GM23338 (cell line): Measurements from ENCODE around the gene C10orf90. TPM values are rescaled to one million over a fixed set of nuclear protein-coding genes. Genes with fewer than 3 reads are reported as not detected.

ENCODE experiments used
- ATAC-seq: fragments of 200-7000 bp; cut with Tn5 transposase; 3 replicates; pipeline ENCODE4 v1.9.1; 2020
- DNase-seq: peaks from one replicate; pipeline ENCODE4 v3.0.0-alpha.2; 2015; ENCODE audit warnings: low spot score
- H2AFZ ChIP-seq: fragments of 200-600 bp; sonication (generic); 2 replicates; pipeline ENCODE4 v1.8.0; 2016; ENCODE audit warnings: antibody characterized with exemption, mild to moderate bottlenecking, moderate library complexity
- H3F3A ChIP-seq: fragments of 200-600 bp; sonication (generic); replicated peaks from 2 replicates; pipeline ENCODE4 v1.8.0; 2017; ENCODE audit warnings: antibody characterized with exemption, mixed run types, low read depth
- H3K27ac ChIP-seq: fragments of 200-600 bp; sonication (generic); 2 replicates; pipeline ENCODE4 v1.6.1; 2016; ENCODE audit warnings: low read depth
- H3K27me3 ChIP-seq: fragments of 200-600 bp; sonication (generic); 2 replicates; pipeline ENCODE4 v1.8.0; 2016; ENCODE audit warnings: mild to moderate bottlenecking, mixed run types, moderate library complexity; ENCODE audit not compliant: insufficient read depth
- H3K36me3 ChIP-seq: fragments of 200-600 bp; sonication (generic); 2 replicates; pipeline ENCODE4 v1.8.0; 2016; ENCODE audit warnings: mild to moderate bottlenecking; ENCODE audit not compliant: insufficient read depth
- H3K4me1 ChIP-seq: fragments of 200-600 bp; sonication (generic); 2 replicates; pipeline ENCODE4 v1.8.0; 2016; ENCODE audit warnings: mild to moderate bottlenecking, moderate library complexity; ENCODE audit not compliant: insufficient read depth
- H3K4me2 ChIP-seq: fragments of 200-600 bp; sonication (generic); 2 replicates; pipeline ENCODE4 v1.7.1; 2017; ENCODE audit warnings: mixed run types
- H3K4me3 ChIP-seq: fragments of 200-600 bp; sonication (generic); 2 replicates; pipeline ENCODE4 v1.6.1; 2016; ENCODE audit warnings: mixed run types
- H3K79me2 ChIP-seq: fragments of 200-600 bp; sonication (generic); replicated peaks from 2 replicates; pipeline ENCODE4 v1.8.0; 2017; ENCODE audit warnings: mild to moderate bottlenecking; ENCODE audit not compliant: insufficient read depth
- H3K9me2 ChIP-seq: fragments of 200-600 bp; sonication (generic); 2 replicates; pipeline ENCODE4 v1.8.0; 2017; ENCODE audit not compliant: insufficient read depth
- H4K20me1 ChIP-seq: fragments of 200-600 bp; sonication (generic); replicated peaks from 2 replicates; pipeline ENCODE4 v1.8.0; 2017; ENCODE audit warnings: mild to moderate bottlenecking; ENCODE audit not compliant: insufficient read depth
- H3K27ac Mint-ChIP-seq: 2 replicates; pipeline ENCODE4 v1.8.0; 2020; ENCODE audit warnings: inconsistent platforms, mild to moderate bottlenecking, moderate library complexity, mixed read lengths
- H3K27me3 Mint-ChIP-seq: 3 replicates; pipeline ENCODE4 v1.8.0; 2022; ENCODE audit warnings: low read depth, mild to moderate bottlenecking, moderate library complexity, mixed read lengths, inconsistent platforms; ENCODE audit not compliant: insufficient read depth, poor library complexity
- H3K36me3 Mint-ChIP-seq: 3 replicates; pipeline ENCODE4 v1.8.0; 2021; ENCODE audit warnings: low read depth, mild to moderate bottlenecking, inconsistent platforms, moderate library complexity, mixed read lengths
- H3K4me1 Mint-ChIP-seq: 3 replicates; pipeline ENCODE4 v1.8.0; 2020; ENCODE audit warnings: mild to moderate bottlenecking, inconsistent platforms, mixed read lengths
- H3K4me3 Mint-ChIP-seq: 3 replicates; pipeline ENCODE4 v1.8.0; 2021; ENCODE audit warnings: moderate library complexity, mild to moderate bottlenecking, inconsistent platforms, mixed read lengths
- H3K9me3 Mint-ChIP-seq: 3 replicates; pipeline ENCODE4 v1.8.0; 2020; ENCODE audit warnings: moderate library complexity, mild to moderate bottlenecking, inconsistent platforms, mixed read lengths
- CREB1 ChIP-seq: fragments of 250-450 bp; sonication (Bioruptor Pico); IDR thresholded peaks from 2 replicates; pipeline ENCODE4 v1.5.0; 2020; ENCODE audit warnings: low read depth, mild to moderate bottlenecking, moderate library complexity
- EZH2 ChIP-seq: fragments of 200-600 bp; sonication (generic); IDR thresholded peaks from one replicate; pipeline ENCODE4 v1.8.0; 2017; ENCODE audit warnings: antibody characterized with exemption, mild to moderate bottlenecking, low read depth; ENCODE audit not compliant: unreplicated experiment
- REST ChIP-seq: IDR thresholded peaks from one replicate; pipeline ENCODE4 v1.6.1; 2018; ENCODE audit warnings: antibody characterized with exemption; ENCODE audit not compliant: unreplicated experiment
- STAT1 ChIP-seq: IDR thresholded peaks from one replicate; pipeline ENCODE4 v1.6.1; 2016; ENCODE audit warnings: antibody characterized with exemption; ENCODE audit not compliant: unreplicated experiment
- ZNF114 ChIP-seq: fragments of 250-450 bp; sonication (Bioruptor Pico); IDR thresholded peaks from 2 replicates; pipeline ENCODE4 v1.5.0; 2020; ENCODE audit warnings: mild to moderate bottlenecking, moderate library complexity
- polyA plus RNA-seq: library from polyadenylated mRNA; unstranded; fragments of >200 nt; fragmentation: Nextera tagmentation; extraction: Ambion mirVana; gene quantifications from 2 replicates; pipeline ENCODE4 v1.2.1, GENCODE V29; 2016
- total RNA-seq: library from RNA; depleted of rRNA; stranded (reverse); fragments of >200 nt; shearing (Covaris generic); gene quantifications from 2 replicates; pipeline ENCODE4 v1.2.3, GENCODE V29; 2014
- TF ChIP-seq, protein P1 (sequence below): fragments of 250-450 bp; sonication (Bioruptor Pico); IDR thresholded peaks from 2 replicates; pipeline ENCODE4 v1.5.0; 2020; ENCODE audit warnings: mild to moderate bottlenecking, moderate library complexity

C10orf90 gene
- total and polyA plus RNA-seq, 2 experiments from 2014 or later: 0.76 to 0.97 TPM

GRCh38 chr10:126634911-126635310 is 35.6 kb downstream of the C10orf90 start (continued):
- TF ChIP-seq, protein P1, sequence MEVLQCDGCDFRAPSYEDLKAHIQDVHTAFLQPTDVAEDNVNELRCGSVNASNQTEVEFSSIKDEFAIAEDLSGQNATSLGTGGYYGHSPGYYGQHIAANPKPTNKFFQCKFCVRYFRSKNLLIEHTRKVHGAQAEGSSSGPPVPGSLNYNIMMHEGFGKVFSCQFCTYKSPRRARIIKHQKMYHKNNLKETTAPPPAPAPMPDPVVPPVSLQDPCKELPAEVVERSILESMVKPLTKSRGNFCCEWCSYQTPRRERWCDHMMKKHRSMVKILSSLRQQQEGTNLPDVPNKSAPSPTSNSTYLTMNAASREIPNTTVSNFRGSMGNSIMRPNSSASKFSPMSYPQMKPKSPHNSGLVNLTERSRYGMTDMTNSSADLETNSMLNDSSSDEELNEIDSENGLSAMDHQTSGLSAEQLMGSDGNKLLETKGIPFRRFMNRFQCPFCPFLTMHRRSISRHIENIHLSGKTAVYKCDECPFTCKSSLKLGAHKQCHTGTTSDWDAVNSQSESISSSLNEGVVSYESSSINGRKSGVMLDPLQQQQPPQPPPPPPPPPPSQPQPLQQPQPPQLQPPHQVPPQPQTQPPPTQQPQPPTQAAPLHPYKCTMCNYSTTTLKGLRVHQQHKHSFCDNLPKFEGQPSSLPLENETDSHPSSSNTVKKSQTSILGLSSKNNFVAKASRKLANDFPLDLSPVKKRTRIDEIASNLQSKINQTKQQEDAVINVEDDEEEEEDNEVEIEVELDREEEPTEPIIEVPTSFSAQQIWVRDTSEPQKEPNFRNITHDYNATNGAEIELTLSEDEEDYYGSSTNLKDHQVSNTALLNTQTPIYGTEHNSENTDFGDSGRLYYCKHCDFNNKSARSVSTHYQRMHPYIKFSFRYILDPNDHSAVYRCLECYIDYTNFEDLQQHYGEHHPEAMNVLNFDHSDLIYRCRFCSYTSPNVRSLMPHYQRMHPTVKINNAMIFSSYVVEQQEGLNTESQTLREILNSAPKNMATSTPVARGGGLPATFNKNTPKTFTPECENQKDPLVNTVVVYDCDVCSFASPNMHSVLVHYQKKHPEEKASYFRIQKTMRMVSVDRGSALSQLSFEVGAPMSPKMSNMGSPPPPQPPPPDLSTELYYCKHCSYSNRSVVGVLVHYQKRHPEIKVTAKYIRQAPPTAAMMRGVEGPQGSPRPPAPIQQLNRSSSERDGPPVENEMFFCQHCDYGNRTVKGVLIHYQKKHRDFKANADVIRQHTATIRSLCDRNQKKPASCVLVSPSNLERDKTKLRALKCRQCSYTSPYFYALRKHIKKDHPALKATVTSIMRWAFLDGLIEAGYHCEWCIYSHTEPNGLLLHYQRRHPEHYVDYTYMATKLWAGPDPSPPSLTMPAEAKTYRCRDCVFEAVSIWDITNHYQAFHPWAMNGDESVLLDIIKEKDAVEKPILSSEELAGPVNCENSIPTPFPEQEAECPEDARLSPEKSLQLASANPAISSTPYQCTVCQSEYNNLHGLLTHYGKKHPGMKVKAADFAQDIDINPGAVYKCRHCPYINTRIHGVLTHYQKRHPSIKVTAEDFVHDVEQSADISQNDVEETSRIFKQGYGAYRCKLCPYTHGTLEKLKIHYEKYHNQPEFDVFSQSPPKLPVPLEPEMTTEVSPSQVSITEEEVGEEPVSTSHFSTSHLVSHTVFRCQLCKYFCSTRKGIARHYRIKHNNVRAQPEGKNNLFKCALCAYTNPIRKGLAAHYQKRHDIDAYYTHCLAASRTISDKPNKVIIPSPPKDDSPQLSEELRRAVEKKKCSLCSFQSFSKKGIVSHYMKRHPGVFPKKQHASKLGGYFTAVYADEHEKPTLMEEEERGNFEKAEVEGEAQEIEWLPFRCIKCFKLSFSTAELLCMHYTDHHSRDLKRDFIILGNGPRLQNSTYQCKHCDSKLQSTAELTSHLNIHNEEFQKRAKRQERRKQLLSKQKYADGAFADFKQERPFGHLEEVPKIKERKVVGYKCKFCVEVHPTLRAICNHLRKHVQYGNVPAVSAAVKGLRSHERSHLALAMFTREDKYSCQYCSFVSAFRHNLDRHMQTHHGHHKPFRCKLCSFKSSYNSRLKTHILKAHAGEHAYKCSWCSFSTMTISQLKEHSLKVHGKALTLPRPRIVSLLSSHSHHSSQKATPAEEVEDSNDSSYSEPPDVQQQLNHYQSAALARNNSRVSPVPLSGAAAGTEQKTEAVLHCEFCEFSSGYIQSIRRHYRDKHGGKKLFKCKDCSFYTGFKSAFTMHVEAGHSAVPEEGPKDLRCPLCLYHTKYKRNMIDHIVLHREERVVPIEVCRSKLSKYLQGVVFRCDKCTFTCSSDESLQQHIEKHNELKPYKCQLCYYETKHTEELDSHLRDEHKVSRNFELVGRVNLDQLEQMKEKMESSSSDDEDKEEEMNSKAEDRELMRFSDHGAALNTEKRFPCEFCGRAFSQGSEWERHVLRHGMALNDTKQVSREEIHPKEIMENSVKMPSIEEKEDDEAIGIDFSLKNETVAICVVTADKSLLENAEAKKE: no peak

- H3K27ac ChIP-seq: no peak overlapping the region
- ATAC-seq (no peak), DNase-seq (no peak)
- TF ChIP-seq EZH2 (no peak), REST (no peak), ZNF114 (CRISPR knock-in tag) (no peak), CREB1 (CRISPR knock-in tag) (no peak), STAT1 (no peak)
- TF ChIP-seq, protein P1: no peak
Observed at GRCh38 chr10:126634347-126634746, 36.1 kb downstream of the C10orf90 start.

More at GRCh38 chr10:126634347-126634746, 36.1 kb downstream of the C10orf90 start:
- no peak overlapping the region for H3K27ac Mint-ChIP-seq
- H3K4me1 Mint-ChIP-seq: no peaks in the 10 kb centered on the region
- H3F3A ChIP-seq: no peaks in the 10 kb centered on the region
- no peaks in the 10 kb centered on the region for H3K36me3 ChIP-seq
- H3K9me2 ChIP-seq: 0 out of 2 replicates have a peak, but pooled peaks cover 4% of the 10 kb centered on the region
- no peaks in the 10 kb centered on the region for H3K79me2 ChIP-seq
- peaks cover 4% of the 10 kb centered on the region for H3K27me3 Mint-ChIP-seq
- no peaks in the 10 kb centered on the region; the same call in 2 of the 3 replicates for H3K36me3 Mint-ChIP-seq
- H3K4me3 Mint-ChIP-seq: no peak overlapping the region
- H4K20me1 ChIP-seq: no peaks in the 10 kb centered on the region
- H3K9me3 Mint-ChIP-seq: no peaks in the 10 kb centered on the region
- no peak overlapping the region for H2AFZ ChIP-seq
- no peaks in the 10 kb centered on the region for H3K27me3 ChIP-seq
- H3K4me2 ChIP-seq: no peak overlapping the region
- H3K4me1 ChIP-seq: no peaks in the 10 kb centered on the region
- H3K4me3 ChIP-seq: no peak overlapping the region
